A549 (cell line): ENCODE measurements around the gene BIN1. TPM values are rescaled to one million over a fixed set of nuclear protein-coding genes. Genes with fewer than 3 reads are reported as not detected.

Source experiments
- ATAC-seq, 2 experiments: fragments of 200-7000 bp in 1 of 2; fragments of >200 bp in 1 of 2; cut with Nextera tagmentation in 1 of 2; cut with Tn5 transposase in 1 of 2; 3 replicates each; pipeline versions ENCODE4 v1.8.0 to v1.9.1; 2018 to 2020; ENCODE audit warnings: mild to moderate bottlenecking in 1 of 2, moderate library complexity in 1 of 2
- CTCF ChIA-PET: fragments of 300-600 bp; sonication (Branson Sonifier 250); formaldehyde crosslinking; extraction: SDS; loops from one replicate; lab custom pipeline; 2021; ENCODE audit warnings: antibody characterized with exemption, inconsistent platforms; lab: Yijun Ruan, JAX
- POLR2A ChIA-PET: fragments of 350-600 bp; formaldehyde crosslinking; extraction: SDS; loops from one replicate; lab custom pipeline; 2021; ENCODE audit warnings: antibody characterized with exemption, inconsistent platforms; lab: Yijun Ruan, JAX
- DNase-seq, 2 experiments: peaks; one replicate each; pipeline versions ENCODE4 v3.0.0 to v3.0.0-alpha.2; 2011 to 2016; ENCODE audit warnings: low read depth in 1 of 2, low spot score in 1 of 2
- FAIRE-seq: peaks from 2 replicates; lab custom pipeline; 2011; peaks lifted over from hg19 to GRCh38; lab: Jason Lieb, UNC
- H3K27ac ChIP-seq, 2 experiments: fragments of >200 bp; sonication (Bioruptor Twin); formaldehyde crosslinking; 3 replicates each; pipeline ENCODE4 v1.5.1; 2016 to 2017
- H3K4me1 ChIP-seq: fragments of >200 bp; sonication (Bioruptor Twin); formaldehyde crosslinking; 3 replicates; pipeline ENCODE4 v1.6.1; 2016
- H3K4me2 ChIP-seq: fragments of >200 bp; sonication (Bioruptor Twin); formaldehyde crosslinking; 3 replicates; pipeline ENCODE4 v1.6.1; 2016
- H3K4me3 ChIP-seq: fragments of >200 bp; sonication (Bioruptor Twin); formaldehyde crosslinking; 3 replicates; pipeline ENCODE4 v1.5.1; 2016
- H3K9me3 ChIP-seq: fragments of >200 bp; sonication (Bioruptor Twin); formaldehyde crosslinking; 3 replicates; pipeline ENCODE4 v1.6.1; 2016
- ATOH8 ChIP-seq: fragments of 250-450 bp; sonication (Bioruptor Pico); IDR thresholded peaks from 2 replicates; pipeline ENCODE4 v1.5.0; 2020; ENCODE audit warnings: low read depth, mild to moderate bottlenecking, moderate library complexity
- BHLHE40 ChIP-seq: IDR thresholded peaks from 2 replicates; pipeline ENCODE4 v1.6.1; 2012; ENCODE audit warnings: low read depth, low read length, inconsistent platforms
- CBX2 ChIP-seq: fragments of 200-600 bp; sonication (generic); IDR thresholded peaks from 2 replicates; pipeline ENCODE4 v1.6.1; 2016; ENCODE audit warnings: low read depth, mild to moderate bottlenecking, borderline replicate concordance
- CHD2 ChIP-seq: fragments of 150-350 bp; IDR thresholded peaks from 2 replicates; pipeline ENCODE4 v1.6.1; 2014; ENCODE audit warnings: low read length; ENCODE audit not compliant: partially characterized antibody
- CTCF ChIP-seq: fragments of >200 bp; sonication (Bioruptor Twin); formaldehyde crosslinking; IDR thresholded peaks from 3 replicates; pipeline ENCODE4 v1.5.1; 2016
- EP300 ChIP-seq, 2 experiments: fragments of >200 bp; sonication (Bioruptor Twin); formaldehyde crosslinking; IDR thresholded peaks; 2 replicates in 1 of 2; 3 replicates in 1 of 2; pipeline ENCODE4 v1.6.1; 2016 to 2017
- ESRRA ChIP-seq: fragments of 150-350 bp; IDR thresholded peaks from 2 replicates; pipeline ENCODE4 v1.6.1; 2014; ENCODE audit warnings: mild to moderate bottlenecking, low read length, borderline replicate concordance
- FOXS1 ChIP-seq: fragments of 250-450 bp; sonication (Bioruptor Pico); IDR thresholded peaks from 2 replicates; pipeline ENCODE4 v1.5.0; 2020; ENCODE audit warnings: mild to moderate bottlenecking, moderate library complexity
- HOXA7 ChIP-seq: fragments of 250-450 bp; sonication (Bioruptor Pico); IDR thresholded peaks from 2 replicates; pipeline ENCODE4 v1.5.0; 2020; ENCODE audit warnings: mild to moderate bottlenecking, moderate library complexity
- HOXB5 ChIP-seq: fragments of 250-450 bp; sonication (Bioruptor Pico); IDR thresholded peaks from 2 replicates; pipeline ENCODE4 v1.5.0; 2020; ENCODE audit warnings: mild to moderate bottlenecking, moderate library complexity
- JUN ChIP-seq, 2 experiments: fragments of >200 bp; sonication (Bioruptor Twin); formaldehyde crosslinking; IDR thresholded peaks; 2 replicates in 1 of 2; 3 replicates in 1 of 2; pipeline ENCODE4 v1.6.1; 2016 to 2017
- KDM1A ChIP-seq: fragments of 200-600 bp; sonication (generic); IDR thresholded peaks from 2 replicates; pipeline ENCODE4 v1.6.1; 2016; ENCODE audit warnings: low read depth, mild to moderate bottlenecking
- MAFK ChIP-seq: fragments of 450-650 bp; IDR thresholded peaks from 2 replicates; pipeline ENCODE4 v1.6.1; 2014; ENCODE audit not compliant: partially characterized antibody
- MAZ ChIP-seq: fragments of 150-350 bp; IDR thresholded peaks from 2 replicates; pipeline ENCODE4 v1.6.1; 2014; ENCODE audit warnings: antibody characterized with exemption, low read depth, low read length, borderline replicate concordance
- NPAS2 ChIP-seq: fragments of 250-450 bp; sonication (Bioruptor Pico); IDR thresholded peaks from 2 replicates; pipeline ENCODE4 v1.8.0; 2022; ENCODE audit warnings: mild to moderate bottlenecking, moderate library complexity, borderline replicate concordance
- POLR2A ChIP-seq: IDR thresholded peaks from 2 replicates; pipeline ENCODE4 v1.6.1; 2012; ENCODE audit warnings: mild to moderate bottlenecking, low read length
- RAD21 ChIP-seq, 2 experiments: fragments of >200 bp in 1 of 2; sonication (Bioruptor Twin) in 1 of 2; formaldehyde crosslinking in 1 of 2; IDR thresholded peaks in 1 of 2; conservative IDR thresholded peaks in 1 of 2; 2 replicates in 1 of 2; 3 replicates in 1 of 2; pipeline ENCODE4 v1.6.1; 2012 to 2018; ENCODE audit warnings: inconsistent platforms in 1 of 2
- RARB ChIP-seq: fragments of 250-450 bp; sonication (Bioruptor Pico); IDR thresholded peaks from 2 replicates; pipeline ENCODE4 v1.8.0; 2021; ENCODE audit warnings: mild to moderate bottlenecking, moderate library complexity
- RCOR1 ChIP-seq: fragments of 150-350 bp; IDR thresholded peaks from 2 replicates; pipeline ENCODE4 v1.6.1; 2014; ENCODE audit warnings: antibody characterized with exemption, low read length, low read depth
- RNF2 ChIP-seq: fragments of 200-600 bp; sonication (generic); IDR thresholded peaks from 2 replicates; pipeline ENCODE4 v1.6.1; 2016; ENCODE audit warnings: low read depth, mild to moderate bottlenecking, antibody characterized with exemption, moderate library complexity, borderline replicate concordance
- SREBF2 ChIP-seq: fragments of 450-650 bp; IDR thresholded peaks from 2 replicates; pipeline ENCODE4 v1.6.1; 2014; ENCODE audit warnings: mild to moderate bottlenecking, moderate library complexity
- ZFP36 ChIP-seq: fragments of 450-650 bp; IDR thresholded peaks from 2 replicates; pipeline ENCODE4 v1.6.1; 2014; ENCODE audit warnings: borderline replicate concordance; ENCODE audit not compliant: partially characterized antibody
- WGBS: methylation state at CpG from one replicate; pipeline ENCODE4 v1.1.6; 2017; ENCODE audit errors: missing lambda C conversion rate; 5-methylcytosine and 5-hydroxymethylcytosine counted together
- polyA plus RNA-seq, 4 experiments: library from polyadenylated mRNA; depleted of rRNA in 3 of 4; stranded (reverse); fragments of >200 nt; fragmentation: RNase III in 1 of 4; extraction: RNeasy Plus Mini Kit Qiagen cat#74134 plus additional on column Dnase treatment in 1 of 4; gene quantifications; 2 replicates in 3 of 4; 3 replicates in 1 of 4; pipeline ENCODE4 v1.2.3, GENCODE V29; 2011 to 2017
- TF ChIP-seq, protein P1 (sequence below): IDR thresholded peaks from 2 replicates; pipeline ENCODE4 v1.6.1; 2012; ENCODE audit warnings: low read depth, borderline replicate concordance

BIN1 gene
- polyA plus RNA-seq, 2 of the 4 experiments (the other 2 are of a cell fraction): 15.5 to 34.1 TPM

DNA sequence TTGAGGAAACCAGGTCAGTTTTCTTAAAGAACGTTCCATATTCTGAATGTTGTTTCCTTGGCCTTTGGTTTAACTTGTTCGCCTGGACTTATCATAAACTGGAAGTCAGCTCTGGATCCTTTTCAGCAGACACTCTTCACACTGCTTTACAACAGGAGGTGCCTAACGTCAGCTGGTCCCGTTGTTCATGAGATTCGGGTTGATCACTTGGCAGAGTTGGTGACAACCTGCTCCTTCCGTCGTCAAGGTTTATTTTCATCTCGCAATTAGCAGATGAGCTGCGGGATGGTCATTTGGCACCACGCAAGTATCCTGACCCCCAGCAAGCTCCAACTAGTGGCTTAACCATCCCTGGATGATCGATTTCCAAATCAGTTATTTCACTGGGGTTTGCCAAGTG, 23.0 kb upstream of the BIN1 start:
- peaks cover 6% of the 10 kb centered on the region; the same call in 1 of the 3 replicates for H3K4me1 ChIP-seq
- no peak for DNase-seq
- POLR2A ChIA-PET: no interaction called here
- ATAC-seq: no peak
- H3K27ac ChIP-seq: no peak overlapping the region
- 78% methylated on average over 11 of the region's 11 CpGs for WGBS
- no peak overlapping the region for H3K4me3 ChIP-seq
- CTCF ChIA-PET: interaction anchor here (0.7 kb wide), 2 partner anchors 11 to 169 kb away, joined by 3 read pairs; no protein-coding TSS in a partner anchor
- H3K4me2 ChIP-seq: no peak overlapping the region
- no peaks in the 10 kb centered on the region for H3K9me3 ChIP-seq
- no peak for TF ChIP-seq ZFP36
- TF ChIP-seq ESRRA: no peak
- no peak for TF ChIP-seq KDM1A
- no peak for TF ChIP-seq NPAS2 (CRISPR knock-in tag)
- no peak for TF ChIP-seq RCOR1
- TF ChIP-seq CBX2: no peak
- no peak for TF ChIP-seq MAFK
- no peak for TF ChIP-seq FOXS1 (CRISPR knock-in tag)
- TF ChIP-seq HOXA7: no peak
- no peak for TF ChIP-seq SREBF2
- no peak for TF ChIP-seq RNF2
- TF ChIP-seq RAD21 (conservative IDR thresholded peaks at IDR 0.05 in 1 of 2, IDR thresholded peaks at IDR 0.05 in 1 of 2): no peak
- no peak for TF ChIP-seq JUN (IDR thresholded peaks at IDR 0.05)
- TF ChIP-seq BHLHE40: no peak
- TF ChIP-seq HOXB5 (CRISPR knock-in tag): no peak
- no peak for TF ChIP-seq ATOH8 (CRISPR knock-in tag)
- TF ChIP-seq EP300 (IDR thresholded peaks at IDR 0.05): no peak
- FAIRE-seq: no peak

- ChIA-PET POLR2A (no interaction called here), CTCF (no interaction called here)
- peak; percentile 39 to 69; a peak in 3 of 6 replicates for ATAC-seq
- no peak for DNase-seq
- no peak overlapping the region for H3K4me3 ChIP-seq
- H3K4me2 ChIP-seq: peak overlapping the region; percentile 21; the same call in 1 of the 3 replicates
- FAIRE-seq: no peak
- WGBS: 48% methylated on average over 8 of the region's 8 CpGs
- H3K4me1 ChIP-seq: peaks cover 6% of the 10 kb centered on the region; the same call in 1 of the 3 replicates
- no peak for TF ChIP-seq POLR2A
- TF ChIP-seq RARB (CRISPR knock-in tag): no peak
- no peak for TF ChIP-seq CHD2
- no peak for TF ChIP-seq MAZ
- no peak for TF ChIP-seq CTCF
- TF ChIP-seq, protein P1, sequence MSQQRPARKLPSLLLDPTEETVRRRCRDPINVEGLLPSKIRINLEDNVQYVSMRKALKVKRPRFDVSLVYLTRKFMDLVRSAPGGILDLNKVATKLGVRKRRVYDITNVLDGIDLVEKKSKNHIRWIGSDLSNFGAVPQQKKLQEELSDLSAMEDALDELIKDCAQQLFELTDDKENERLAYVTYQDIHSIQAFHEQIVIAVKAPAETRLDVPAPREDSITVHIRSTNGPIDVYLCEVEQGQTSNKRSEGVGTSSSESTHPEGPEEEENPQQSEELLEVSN: no peak
- TF ChIP-seq RAD21 (conservative IDR thresholded peaks at IDR 0.05 in 1 of 2, IDR thresholded peaks at IDR 0.05 in 1 of 2): no peak
- no peak for TF ChIP-seq HOXB5 (CRISPR knock-in tag)
- no peaks in the 10 kb centered on the region for H3K9me3 ChIP-seq
- no peak overlapping the region for H3K27ac ChIP-seq
These were observed 21.5 kb upstream of the BIN1 start for GRCh38 chr2:127128445-127128904.
